Stimulated activated CD4-positive, alpha-beta T cell treated with anti-CD3 and anti-CD28 coated beads, Interleukin-4, amount 100 ng/mL, for 4 hours (primary cell): Measurements from ENCODE around the gene ABTB2.
A peak's percentile ranks its signal among the peaks of the same experiment; 100 is the strongest.
"Not testable (repeated sequence)": the region's sequence is repeated elsewhere in the genome, so short reads cannot be mapped to it uniquely, and the experiment has no call there.

ENCODE experiments used
- DNase-seq, 2 experiments: peaks; one replicate each; pipeline ENCODE4 v3.0.0-alpha.2; 2020

The ABTB2 gene

GRCh38 chr11:34234086-34234740 lies 123.6 kb downstream of the ABTB2 start:
- peak; percentile 66 to 91 for DNase-seq

GRCh38 chr11:34233215-34233614 lies 124.6 kb downstream of the ABTB2 start:
- no peak for DNase-seq

- DNase-seq = no peak
Measured at GRCh38 chr11:34232807-34233206, 125.0 kb downstream of the ABTB2 start.

- no peak for DNase-seq
Measured at GRCh38 chr11:34226210-34226609, 131.6 kb downstream of the ABTB2 start.

GRCh38 chr11:34225091-34225490 lies 132.7 kb downstream of the ABTB2 start:
- no peak for DNase-seq

GRCh38 chr11:34224434-34224966 lies 133.3 kb downstream of the ABTB2 start:
- no peak for DNase-seq

- no peak for DNase-seq
Measured at GRCh38 chr11:34223907-34224306, 133.9 kb downstream of the ABTB2 start.

- no peak for DNase-seq
Measured at GRCh38 chr11:34223021-34223813, 134.6 kb downstream of the ABTB2 start.

GRCh38 chr11:34222030-34222429 lies 135.8 kb downstream of the ABTB2 start:
- no peak for DNase-seq

- DNase-seq = no peak
Measured at GRCh38 chr11:34219941-34220370, 137.9 kb downstream of the ABTB2 start.

- DNase-seq = no peak
Measured at GRCh38 chr11:34219279-34219678, 138.5 kb downstream of the ABTB2 start.

GRCh38 chr11:34218756-34219155 lies 139.1 kb downstream of the ABTB2 start:
- DNase-seq = not testable (repeated sequence)

- no peak for DNase-seq
Measured at GRCh38 chr11:34218067-34218466, 139.7 kb downstream of the ABTB2 start.

- no peak for DNase-seq
Measured at GRCh38 chr11:34216706-34217105, 141.1 kb downstream of the ABTB2 start.

GRCh38 chr11:34215806-34216453 lies 141.9 kb downstream of the ABTB2 start:
- DNase-seq = no peak

- DNase-seq = peak; percentile 68 to 79
Measured at GRCh38 chr11:34214961-34215805, 142.6 kb downstream of the ABTB2 start.

- no peak for DNase-seq
Measured at GRCh38 chr11:34213366-34213765, 144.4 kb downstream of the ABTB2 start.

- no peak for DNase-seq
Measured at GRCh38 chr11:34212566-34212965, 145.2 kb downstream of the ABTB2 start.

- no peak for DNase-seq
Measured at GRCh38 chr11:34209809-34210208, 148.0 kb downstream of the ABTB2 start.

- no peak for DNase-seq
Measured at GRCh38 chr11:34208266-34209135, 149.3 kb downstream of the ABTB2 start.

- no peak for DNase-seq
Measured at GRCh38 chr11:34207487-34208180, 150.2 kb downstream of the ABTB2 start.
